GM12878 (cell line): Measurements from ENCODE around the gene GBA2. TPM values are rescaled to one million over a fixed set of nuclear protein-coding genes. Genes with fewer than 3 reads are reported as not detected.
A peak's percentile ranks its signal among the peaks of the same experiment; 100 is the strongest.

Experiments
- CBX3 ChIP-seq: fragments of 200-600 bp; sonication (generic); IDR thresholded peaks from 2 replicates; pipeline ENCODE4 v1.6.1; 2016; ENCODE audit warnings: low read depth, borderline replicate concordance
- FOXM1 ChIP-seq: IDR thresholded peaks from 2 replicates; pipeline ENCODE4 v1.6.1; 2012; ENCODE audit warnings: low read depth, mild to moderate bottlenecking, inconsistent platforms, low read length, moderate library complexity
- HDGF ChIP-seq: fragments of 450-650 bp; IDR thresholded peaks from 2 replicates; pipeline ENCODE4 v1.6.1; 2016; ENCODE audit warnings: antibody characterized with exemption
- LARP7 ChIP-seq: fragments of 450-650 bp; IDR thresholded peaks from 2 replicates; pipeline ENCODE4 v1.6.1; 2017; ENCODE audit warnings: mild to moderate bottlenecking
- SMARCA5 ChIP-seq: fragments of 450-650 bp; IDR thresholded peaks from 2 replicates; pipeline ENCODE4 v1.6.1; 2017; ENCODE audit warnings: mild to moderate bottlenecking
- SMC3 ChIP-seq: IDR thresholded peaks from 2 replicates; pipeline ENCODE4 v1.6.1; 2011; ENCODE audit warnings: low read length, improper control_type of control experiment, borderline replicate concordance
- SP1 ChIP-seq: IDR thresholded peaks from one replicate; pipeline ENCODE4 v1.6.1; 2011; ENCODE audit warnings: low read depth, low read length
- STAT3 ChIP-seq: IDR thresholded peaks from 2 replicates; pipeline ENCODE4 v1.6.1; 2011; ENCODE audit warnings: low read depth, low read length, improper control_type of control experiment
- TARDBP ChIP-seq: IDR thresholded peaks from 2 replicates; pipeline ENCODE4 v1.6.1; 2016; ENCODE audit warnings: borderline replicate concordance
- polyA plus RNA-seq, 11 experiments: library from polyadenylated mRNA; depleted of rRNA in 4 of 11; unstranded in 6 of 11; stranded (reverse) in 5 of 11; fragments of >200 nt; fragmentation: Nextera tagmentation in 4 of 11; fragmentation: Illumina TruSeq in 1 of 11; extraction: Ambion mirVana in 4 of 11; extraction: Trizol in 1 of 11; gene quantifications; 1 replicate in 1 of 11; 2 replicates in 10 of 11; pipeline versions ENCODE4 v1.2.1 to v1.2.3, GENCODE V29; 2011 to 2016; ENCODE audit warnings: inconsistent platforms in 2 of 11, missing spikeins in 2 of 11, low read depth in 1 of 11
- total RNA-seq, 4 experiments: library from RNA; depleted of rRNA in 3 of 4; stranded (reverse); fragments of >200 nt in 3 of 4; fragmentation: Illumina TruSeq in 1 of 4; extraction: Trizol in 1 of 4; gene quantifications; 2 replicates each; pipeline versions ENCODE4 v1.2.1 to v1.2.3, GENCODE V29; 2013 to 2021
- TF ChIP-seq, protein P1 (sequence below): fragments of 450-650 bp; IDR thresholded peaks from 2 replicates; pipeline ENCODE4 v1.6.1; 2017; ENCODE audit warnings: mild to moderate bottlenecking, moderate library complexity
- TF ChIP-seq, protein P2 (sequence below): fragments of 450-650 bp; IDR thresholded peaks from 2 replicates; pipeline ENCODE4 v1.6.1; 2017; ENCODE audit warnings: borderline replicate concordance
- TF ChIP-seq, protein P3 (sequence below): fragments of 450-650 bp; IDR thresholded peaks from 2 replicates; pipeline ENCODE4 v1.6.1; 2018; ENCODE audit warnings: borderline replicate concordance, mild to moderate bottlenecking; ENCODE audit not compliant: partially characterized antibody
- TF ChIP-seq, protein P4 (sequence below), 3 experiments: IDR thresholded peaks in 2 of 3; conservative IDR thresholded peaks in 1 of 3; 2 replicates each; pipeline ENCODE4 v1.5.1; 2011; ENCODE audit warnings: low read depth in 3 of 3, low read length in 3 of 3, mild to moderate bottlenecking in 3 of 3, control low read depth in 2 of 3, moderate library complexity in 2 of 3, inconsistent platforms in 1 of 3, mixed read lengths in 1 of 3; ENCODE audit not compliant: control insufficient read depth in 2 of 3, insufficient read depth in 1 of 3; ENCODE audit errors: extremely low read depth in 1 of 3

GBA2 gene
- total and polyA plus RNA-seq, 10 of the 15 experiments (the other 5 are each of a cell fraction or from before 2014, with no cell fraction given) = 15.3 to 45.1 (median 29.1) TPM

DNA sequence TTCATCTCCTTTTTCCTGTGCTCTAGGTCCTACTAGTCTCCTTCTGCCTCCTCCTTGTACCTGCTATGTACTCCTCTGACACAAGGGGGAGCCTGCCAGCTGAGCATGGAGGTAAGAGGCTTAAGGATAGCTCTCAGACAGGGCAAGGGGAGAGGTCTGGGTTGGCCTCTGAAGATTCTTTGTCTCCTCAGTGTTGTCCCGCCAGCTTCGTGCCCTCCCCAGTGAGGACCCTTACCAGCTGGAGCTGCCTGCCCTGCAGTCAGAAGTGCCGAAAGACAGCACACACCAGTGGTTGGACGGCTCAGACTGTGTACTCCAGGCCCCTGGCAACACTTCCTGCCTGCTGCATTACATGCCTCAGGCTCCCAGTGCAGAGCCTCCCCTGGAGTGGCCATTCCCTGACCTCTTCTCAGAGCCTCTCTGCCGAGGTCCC is 12.8 kb downstream of the GBA2 start (continued):
- TF ChIP-seq, protein P1, sequence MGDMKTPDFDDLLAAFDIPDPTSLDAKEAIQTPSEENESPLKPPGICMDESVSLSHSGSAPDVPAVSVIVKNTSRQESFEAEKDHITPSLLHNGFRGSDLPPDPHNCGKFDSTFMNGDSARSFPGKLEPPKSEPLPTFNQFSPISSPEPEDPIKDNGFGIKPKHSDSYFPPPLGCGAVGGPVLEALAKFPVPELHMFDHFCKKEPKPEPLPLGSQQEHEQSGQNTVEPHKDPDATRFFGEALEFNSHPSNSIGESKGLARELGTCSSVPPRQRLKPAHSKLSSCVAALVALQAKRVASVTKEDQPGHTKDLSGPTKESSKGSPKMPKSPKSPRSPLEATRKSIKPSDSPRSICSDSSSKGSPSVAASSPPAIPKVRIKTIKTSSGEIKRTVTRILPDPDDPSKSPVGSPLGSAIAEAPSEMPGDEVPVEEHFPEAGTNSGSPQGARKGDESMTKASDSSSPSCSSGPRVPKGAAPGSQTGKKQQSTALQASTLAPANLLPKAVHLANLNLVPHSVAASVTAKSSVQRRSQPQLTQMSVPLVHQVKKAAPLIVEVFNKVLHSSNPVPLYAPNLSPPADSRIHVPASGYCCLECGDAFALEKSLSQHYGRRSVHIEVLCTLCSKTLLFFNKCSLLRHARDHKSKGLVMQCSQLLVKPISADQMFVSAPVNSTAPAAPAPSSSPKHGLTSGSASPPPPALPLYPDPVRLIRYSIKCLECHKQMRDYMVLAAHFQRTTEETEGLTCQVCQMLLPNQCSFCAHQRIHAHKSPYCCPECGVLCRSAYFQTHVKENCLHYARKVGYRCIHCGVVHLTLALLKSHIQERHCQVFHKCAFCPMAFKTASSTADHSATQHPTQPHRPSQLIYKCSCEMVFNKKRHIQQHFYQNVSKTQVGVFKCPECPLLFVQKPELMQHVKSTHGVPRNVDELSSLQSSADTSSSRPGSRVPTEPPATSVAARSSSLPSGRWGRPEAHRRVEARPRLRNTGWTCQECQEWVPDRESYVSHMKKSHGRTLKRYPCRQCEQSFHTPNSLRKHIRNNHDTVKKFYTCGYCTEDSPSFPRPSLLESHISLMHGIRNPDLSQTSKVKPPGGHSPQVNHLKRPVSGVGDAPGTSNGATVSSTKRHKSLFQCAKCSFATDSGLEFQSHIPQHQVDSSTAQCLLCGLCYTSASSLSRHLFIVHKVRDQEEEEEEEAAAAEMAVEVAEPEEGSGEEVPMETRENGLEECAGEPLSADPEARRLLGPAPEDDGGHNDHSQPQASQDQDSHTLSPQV = no peak
- TF ChIP-seq CBX3 (no peak), TARDBP (no peak), STAT3 (no peak), HDGF (peak; percentile 69; the same call in 1 of the 2 replicates), SMC3 (peak; percentile 64; the same call in 1 of the 2 replicates), SMARCA5 (0 out of 2 replicates have a peak, but pooled peaks have one; percentile 43), LARP7 (no peak), FOXM1 (no peak), SP1 (no peak)
- TF ChIP-seq, protein P2, sequence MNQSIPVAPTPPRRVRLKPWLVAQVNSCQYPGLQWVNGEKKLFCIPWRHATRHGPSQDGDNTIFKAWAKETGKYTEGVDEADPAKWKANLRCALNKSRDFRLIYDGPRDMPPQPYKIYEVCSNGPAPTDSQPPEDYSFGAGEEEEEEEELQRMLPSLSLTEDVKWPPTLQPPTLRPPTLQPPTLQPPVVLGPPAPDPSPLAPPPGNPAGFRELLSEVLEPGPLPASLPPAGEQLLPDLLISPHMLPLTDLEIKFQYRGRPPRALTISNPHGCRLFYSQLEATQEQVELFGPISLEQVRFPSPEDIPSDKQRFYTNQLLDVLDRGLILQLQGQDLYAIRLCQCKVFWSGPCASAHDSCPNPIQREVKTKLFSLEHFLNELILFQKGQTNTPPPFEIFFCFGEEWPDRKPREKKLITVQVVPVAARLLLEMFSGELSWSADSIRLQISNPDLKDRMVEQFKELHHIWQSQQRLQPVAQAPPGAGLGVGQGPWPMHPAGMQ = no peak
- TF ChIP-seq, protein P3, sequence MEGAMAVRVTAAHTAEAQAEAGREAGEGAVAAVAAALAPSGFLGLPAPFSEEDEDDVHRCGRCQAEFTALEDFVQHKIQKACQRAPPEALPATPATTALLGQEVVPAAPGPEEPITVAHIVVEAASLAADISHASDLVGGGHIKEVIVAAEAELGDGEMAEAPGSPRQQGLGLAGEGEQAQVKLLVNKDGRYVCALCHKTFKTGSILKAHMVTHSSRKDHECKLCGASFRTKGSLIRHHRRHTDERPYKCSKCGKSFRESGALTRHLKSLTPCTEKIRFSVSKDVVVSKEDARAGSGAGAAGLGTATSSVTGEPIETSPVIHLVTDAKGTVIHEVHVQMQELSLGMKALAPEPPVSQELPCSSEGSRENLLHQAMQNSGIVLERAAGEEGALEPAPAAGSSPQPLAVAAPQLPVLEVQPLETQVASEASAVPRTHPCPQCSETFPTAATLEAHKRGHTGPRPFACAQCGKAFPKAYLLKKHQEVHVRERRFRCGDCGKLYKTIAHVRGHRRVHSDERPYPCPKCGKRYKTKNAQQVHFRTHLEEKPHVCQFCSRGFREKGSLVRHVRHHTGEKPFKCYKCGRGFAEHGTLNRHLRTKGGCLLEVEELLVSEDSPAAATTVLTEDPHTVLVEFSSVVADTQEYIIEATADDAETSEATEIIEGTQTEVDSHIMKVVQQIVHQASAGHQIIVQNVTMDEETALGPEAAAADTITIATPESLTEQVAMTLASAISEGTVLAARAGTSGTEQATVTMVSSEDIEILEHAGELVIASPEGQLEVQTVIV = no peak
- TF ChIP-seq, protein P4, sequence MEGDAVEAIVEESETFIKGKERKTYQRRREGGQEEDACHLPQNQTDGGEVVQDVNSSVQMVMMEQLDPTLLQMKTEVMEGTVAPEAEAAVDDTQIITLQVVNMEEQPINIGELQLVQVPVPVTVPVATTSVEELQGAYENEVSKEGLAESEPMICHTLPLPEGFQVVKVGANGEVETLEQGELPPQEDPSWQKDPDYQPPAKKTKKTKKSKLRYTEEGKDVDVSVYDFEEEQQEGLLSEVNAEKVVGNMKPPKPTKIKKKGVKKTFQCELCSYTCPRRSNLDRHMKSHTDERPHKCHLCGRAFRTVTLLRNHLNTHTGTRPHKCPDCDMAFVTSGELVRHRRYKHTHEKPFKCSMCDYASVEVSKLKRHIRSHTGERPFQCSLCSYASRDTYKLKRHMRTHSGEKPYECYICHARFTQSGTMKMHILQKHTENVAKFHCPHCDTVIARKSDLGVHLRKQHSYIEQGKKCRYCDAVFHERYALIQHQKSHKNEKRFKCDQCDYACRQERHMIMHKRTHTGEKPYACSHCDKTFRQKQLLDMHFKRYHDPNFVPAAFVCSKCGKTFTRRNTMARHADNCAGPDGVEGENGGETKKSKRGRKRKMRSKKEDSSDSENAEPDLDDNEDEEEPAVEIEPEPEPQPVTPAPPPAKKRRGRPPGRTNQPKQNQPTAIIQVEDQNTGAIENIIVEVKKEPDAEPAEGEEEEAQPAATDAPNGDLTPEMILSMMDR (IDR thresholded peaks at IDR 0.05 in 2 of 3, conservative IDR thresholded peaks at IDR 0.05 in 1 of 3; ENCODE audit: control insufficient read depth in 2 of 3, extremely low read depth in 1 of 3, insufficient read depth in 1 of 3, low read depth in 3 of 3, low read length in 3 of 3) = peak; percentile 84 to 93 (median 91)
